ENCODE data around the gene LMO7. TPM values are rescaled to one million over a fixed set of nuclear protein-coding genes. Genes with fewer than 3 reads are reported as not detected.

LMO7 gene
- total RNA-seq, 1 experiment from 2014 or later: 18.5 TPM

DNA sequence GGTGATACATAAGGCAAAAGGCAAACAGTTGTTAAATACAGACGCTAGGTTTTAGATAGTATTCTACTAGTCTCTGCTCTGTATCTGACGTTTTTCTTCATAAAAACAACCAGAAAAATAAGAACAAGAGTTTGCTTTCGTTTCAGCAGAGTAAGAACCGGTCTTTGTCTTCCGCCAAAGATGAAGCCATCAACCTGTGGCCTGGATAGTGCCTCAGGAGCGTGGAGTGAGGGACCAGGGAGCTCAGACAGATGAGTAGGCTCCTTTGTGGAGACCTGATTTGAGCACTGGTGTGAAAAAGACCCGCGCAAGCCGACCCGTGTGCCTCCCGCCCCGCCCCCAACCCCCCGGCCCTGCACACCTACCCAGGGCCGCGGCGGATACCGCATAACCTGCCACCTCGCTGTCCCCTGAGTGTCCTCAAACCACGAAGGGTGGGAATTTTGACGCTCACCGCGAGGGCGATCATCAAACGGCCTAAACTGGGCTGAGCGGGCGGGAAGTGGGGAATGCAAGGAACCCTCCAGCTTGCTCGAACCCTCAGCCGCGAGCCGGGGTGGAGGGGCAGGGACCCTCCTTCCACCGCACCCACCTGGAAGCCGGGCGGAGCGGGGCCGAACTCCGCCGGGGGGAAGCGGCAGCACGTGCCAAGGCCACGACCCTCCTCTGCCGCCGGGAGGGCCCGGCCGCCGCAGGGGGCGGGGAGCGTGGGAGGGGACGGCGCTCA, 866 bp upstream of the LMO7 start (continued):
- no peak for TF ChIP-seq PRDM15 (CRISPR knock-in tag; IDR thresholded peaks at IDR 0.05)
- 0 out of 2 replicates have a peak, but pooled peaks have one; percentile 33 for TF ChIP-seq ZNF281 (CRISPR knock-in tag; IDR thresholded peaks at IDR 0.05)
- TF ChIP-seq CDX4 (CRISPR knock-in tag; IDR thresholded peaks at IDR 0.05; ENCODE audit: borderline replicate concordance): no peak
- TF ChIP-seq MYBL2 (CRISPR knock-in tag; IDR thresholded peaks at IDR 0.05): 0 out of 2 replicates have a peak, but pooled peaks have one; percentile 56
- TF ChIP-seq OVOL2 (CRISPR knock-in tag; IDR thresholded peaks at IDR 0.05; ENCODE audit: borderline replicate concordance): no peak
- TF ChIP-seq IRF2 (CRISPR knock-in tag; IDR thresholded peaks at IDR 0.05; ENCODE audit: borderline replicate concordance, low read depth): no peak
- TF ChIP-seq NFE2L1 (CRISPR knock-in tag; IDR thresholded peaks at IDR 0.05): peak; percentile 27; the same call in 1 of the 2 replicates
- peak; percentile 38; the same call in 1 of the 2 replicates for TF ChIP-seq ZNF121 (CRISPR knock-in tag; IDR thresholded peaks at IDR 0.05)
- TF ChIP-seq TEAD1 (CRISPR knock-in tag; IDR thresholded peaks at IDR 0.05): peak; percentile 76
- no peak; the same call in 1 of the 2 replicates for TF ChIP-seq SP1 (CRISPR knock-in tag; conservative IDR thresholded peaks at IDR 0.05)
- TF ChIP-seq NFYB (CRISPR knock-in tag; conservative IDR thresholded peaks at IDR 0.05; ENCODE audit: low read depth): no peak
- TF ChIP-seq E2F4 (CRISPR knock-in tag; IDR thresholded peaks at IDR 0.05; ENCODE audit: borderline replicate concordance, low read depth): peak; percentile 49; the same call in 1 of the 2 replicates
- peak; percentile 33; the same call in 1 of the 2 replicates for TF ChIP-seq ETV6 (CRISPR knock-in tag; IDR thresholded peaks at IDR 0.05)
- no peak for TF ChIP-seq ZNF416 (CRISPR knock-in tag; IDR thresholded peaks at IDR 0.05)
- TF ChIP-seq ESRRA (CRISPR knock-in tag; IDR thresholded peaks at IDR 0.05; ENCODE audit: borderline replicate concordance): peak; percentile 40; the same call in 1 of the 2 replicates

DNA sequence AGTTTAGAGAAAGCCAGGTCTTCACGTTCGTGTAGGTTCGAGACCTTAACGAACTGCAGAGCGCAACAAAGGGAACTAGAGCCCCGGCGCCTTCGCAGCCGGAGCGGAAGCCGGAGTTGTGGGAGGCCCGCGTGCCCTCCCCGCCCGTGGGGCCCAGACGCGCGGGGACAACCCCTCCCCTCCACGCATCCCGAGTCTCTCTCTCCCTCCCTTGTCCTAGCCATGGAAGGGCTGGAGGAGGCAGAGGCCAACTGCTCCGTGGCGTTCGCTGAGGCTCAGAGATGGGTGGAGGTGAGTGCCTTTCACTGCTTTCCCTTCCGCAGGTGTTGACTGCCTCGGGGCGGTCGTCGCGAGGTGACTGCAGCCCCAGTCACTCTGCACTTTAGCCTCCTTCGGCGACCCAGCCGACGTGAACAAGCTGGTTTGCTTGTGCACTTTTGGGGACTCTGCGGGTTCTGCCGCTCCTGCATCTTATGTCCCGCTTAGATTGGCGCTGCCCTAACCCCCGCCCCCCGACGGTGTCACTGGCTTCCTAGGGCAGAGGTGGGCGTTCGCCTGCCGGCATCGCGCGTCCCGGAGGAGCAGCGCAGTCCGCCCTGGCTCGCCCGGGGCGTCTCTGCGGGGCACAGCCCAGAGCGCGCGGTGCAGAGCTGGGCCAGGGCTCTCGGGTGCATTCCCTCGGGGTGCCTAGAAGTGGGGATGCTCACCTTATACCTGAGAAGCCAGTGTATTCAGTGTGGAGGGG, 478 bp downstream of the LMO7 start:
- Mint-ChIP-seq H3K9me3 (no peaks in the 10 kb centered on the region), H3K36me3 (peaks cover 4% of the 10 kb centered on the region; the same call in 1 of the 2 replicates), H3K4me1 (peaks cover 48% of the 10 kb centered on the region), H3K4me3 (peak overlapping the region; percentile 59), H3K27ac (no peak overlapping the region), H3K27me3 (ENCODE audit: low read depth) (peaks cover 39% of the 10 kb centered on the region)
- POLR2A ChIA-PET: no interaction called here
- peak; percentile 50 for ATAC-seq
- peak; percentile 57 for DNase-seq (ENCODE audit: low spot score)
- CTCF ChIA-PET: interaction anchor here (1.1 kb wide), 1 partner anchor 155 kb away, joined by 6 read pairs; the partner anchor contains the start of gene TBC1D4
- TF ChIP-seq ZNF423 (CRISPR knock-in tag; IDR thresholded peaks at IDR 0.05) (peak; percentile 64; the same call in 1 of the 2 replicates), ZNF396 (CRISPR knock-in tag; IDR thresholded peaks at IDR 0.05; ENCODE audit: borderline replicate concordance) (no peak), MAX (CRISPR knock-in tag; IDR thresholded peaks at IDR 0.05) (peak; percentile 44; the same call in 1 of the 2 replicates), SMAD3 (CRISPR knock-in tag; IDR thresholded peaks at IDR 0.05; ENCODE audit: borderline replicate concordance) (0 out of 2 replicates have a peak, but pooled peaks have one; percentile 37), ETV6 (CRISPR knock-in tag; IDR thresholded peaks at IDR 0.05) (peak; percentile 42; the same call in 1 of the 2 replicates), SP1 (CRISPR knock-in tag; conservative IDR thresholded peaks at IDR 0.05) (0 out of 2 replicates have a peak, but pooled peaks have one; percentile 24), FOXP4 (CRISPR knock-in tag; IDR thresholded peaks at IDR 0.05) (0 out of 2 replicates have a peak, but pooled peaks have one; percentile 37)

Data from WTC11 (cell line).